GM19468 (cell line): ENCODE measurements around the gene KHDC4.
"Not testable (repeated sequence)": the region's sequence is repeated elsewhere in the genome, so short reads cannot be mapped to it uniquely, and the experiment has no call there.

ENCODE experiments used
- ATAC-seq: cut with Tn5 transposase; IDR thresholded peaks from one replicate; pipeline ENCODE4 v1.9.1; 2021; ENCODE audit warnings: mild to moderate bottlenecking, moderate library complexity, moderate number of reproducible peaks; ENCODE audit not compliant: unreplicated experiment; ENCODE audit errors: extremely low read depth

The KHDC4 gene

GRCh38 chr1:155942578-155943141 lies 8.4 kb upstream of the KHDC4 start:
- ATAC-seq = no peak

GRCh38 chr1:155941845-155942531 lies 7.8 kb upstream of the KHDC4 start:
- ATAC-seq = no peak

GRCh38 chr1:155940993-155941844 lies 7.0 kb upstream of the KHDC4 start, which contains the start of gene RXFP4:
RXFP4 (plus strand) TSS chr1:155941638; CDS start chr1:155941710, 72 bp downstream.
- ATAC-seq = no peak

GRCh38 chr1:155940482-155940992 lies 6.3 kb upstream of the KHDC4 start:
- no peak for ATAC-seq

GRCh38 chr1:155938220-155938627 lies 4.0 kb upstream of the KHDC4 start:
- ATAC-seq = no peak

- no peak for ATAC-seq
These were observed 850 bp upstream of the KHDC4 start for GRCh38 chr1:155934936-155935590.

GRCh38 chr1:155933591-155934096 lies 569 bp downstream of the KHDC4 start:
- no peak for ATAC-seq

- no peak for ATAC-seq
These were observed 1.7 kb downstream of the KHDC4 start for GRCh38 chr1:155932487-155932886.

GRCh38 chr1:155932081-155932480 lies 2.1 kb downstream of the KHDC4 start:
- ATAC-seq = no peak

- no peak for ATAC-seq
These were observed 2.7 kb downstream of the KHDC4 start for GRCh38 chr1:155931332-155932038.

GRCh38 chr1:155930725-155931124 lies 3.5 kb downstream of the KHDC4 start:
- ATAC-seq = not testable (repeated sequence)

GRCh38 chr1:155929057-155929456 lies 5.2 kb downstream of the KHDC4 start:
- ATAC-seq = no peak

GRCh38 chr1:155925506-155925905 lies 8.7 kb downstream of the KHDC4 start:
- ATAC-seq = no peak

- no peak for ATAC-seq
These were observed 13.5 kb downstream of the KHDC4 start for GRCh38 chr1:155920717-155921116.

GRCh38 chr1:155919801-155920200 lies 14.4 kb downstream of the KHDC4 start:
- no peak for ATAC-seq

GRCh38 chr1:155918660-155919059 lies 15.6 kb downstream of the KHDC4 start:
- ATAC-seq = no peak

GRCh38 chr1:155913969-155914757 lies 20.1 kb downstream of the KHDC4 start:
- no peak for ATAC-seq

- ATAC-seq = no peak
These were observed 22.1 kb downstream of the KHDC4 start for GRCh38 chr1:155912056-155912536.
